ENCODE measurements around the gene ETFBKMT.

ETFBKMT gene

DNA sequence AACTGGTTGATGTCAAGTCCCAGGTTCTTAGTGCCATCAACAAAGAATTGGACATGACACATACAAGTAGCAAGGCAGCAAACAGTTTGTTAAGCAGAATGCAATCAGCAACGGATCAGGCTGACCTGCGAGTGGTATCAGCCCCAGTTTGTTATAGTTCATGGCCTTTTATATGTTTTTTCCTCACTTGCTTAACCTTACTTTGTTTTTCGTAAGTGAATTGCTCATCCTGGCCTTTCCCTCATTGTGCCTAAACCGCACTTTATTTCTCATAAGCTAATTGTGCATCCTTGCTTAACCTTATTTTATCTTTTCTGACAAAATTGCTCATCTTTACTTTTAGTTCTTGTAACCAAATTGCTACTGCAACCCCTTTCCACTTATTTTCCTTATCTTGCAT is 4.1 kb downstream of the ETFBKMT start:
- TF ChIP-seq ZNF565 (CRISPR knock-in tag; conservative IDR thresholded peaks at IDR 0.05; ENCODE audit: low read depth) (no peak), ARNTL (CRISPR knock-in tag; IDR thresholded peaks at IDR 0.05; ENCODE audit: borderline replicate concordance, low read depth) (no peak), ZFP3 (CRISPR knock-in tag; IDR thresholded peaks at IDR 0.05) (no peak), RARB (CRISPR knock-in tag; IDR thresholded peaks at IDR 0.05) (no peak), OSR1 (CRISPR knock-in tag; IDR thresholded peaks at IDR 0.05) (no peak), TOX (CRISPR knock-in tag; IDR thresholded peaks at IDR 0.05; ENCODE audit: borderline replicate concordance) (no peak), ESRRG (CRISPR knock-in tag; IDR thresholded peaks at IDR 0.05) (no peak)
- TF ChIP-seq, protein P1, sequence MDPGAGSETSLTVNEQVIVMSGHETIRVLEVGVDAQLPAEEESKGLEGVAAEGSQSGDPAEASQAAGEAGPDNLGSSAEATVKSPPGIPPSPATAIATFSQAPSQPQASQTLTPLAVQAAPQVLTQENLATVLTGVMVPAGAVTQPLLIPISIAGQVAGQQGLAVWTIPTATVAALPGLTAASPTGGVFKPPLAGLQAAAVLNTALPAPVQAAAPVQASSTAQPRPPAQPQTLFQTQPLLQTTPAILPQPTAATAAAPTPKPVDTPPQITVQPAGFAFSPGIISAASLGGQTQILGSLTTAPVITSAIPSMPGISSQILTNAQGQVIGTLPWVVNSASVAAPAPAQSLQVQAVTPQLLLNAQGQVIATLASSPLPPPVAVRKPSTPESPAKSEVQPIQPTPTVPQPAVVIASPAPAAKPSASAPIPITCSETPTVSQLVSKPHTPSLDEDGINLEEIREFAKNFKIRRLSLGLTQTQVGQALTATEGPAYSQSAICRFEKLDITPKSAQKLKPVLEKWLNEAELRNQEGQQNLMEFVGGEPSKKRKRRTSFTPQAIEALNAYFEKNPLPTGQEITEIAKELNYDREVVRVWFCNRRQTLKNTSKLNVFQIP (CRISPR knock-in tag; IDR thresholded peaks at IDR 0.05; ENCODE audit: borderline replicate concordance, low read depth) = no peak
- no peak for ATAC-seq

DNA sequence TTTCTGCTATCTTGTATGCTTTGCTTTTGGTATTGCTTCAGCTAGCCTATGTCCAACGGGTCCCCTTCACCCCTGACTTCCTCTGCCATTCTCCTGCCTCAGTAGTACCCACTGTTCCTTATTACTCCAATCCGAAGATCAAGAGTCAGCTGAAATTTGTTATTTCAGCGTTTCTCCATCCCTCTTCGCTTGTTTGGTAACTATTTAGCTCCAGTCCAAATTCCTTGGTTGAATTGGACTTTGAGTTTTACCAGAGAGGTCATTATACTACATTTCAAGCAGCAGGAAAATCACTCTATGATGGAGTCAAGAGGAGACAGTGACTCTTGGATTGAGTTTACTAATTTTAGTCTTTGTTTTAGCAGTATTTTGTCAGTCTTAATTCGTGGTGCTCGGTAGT is 4.5 kb downstream of the ETFBKMT start:
- TF ChIP-seq, protein P2, sequence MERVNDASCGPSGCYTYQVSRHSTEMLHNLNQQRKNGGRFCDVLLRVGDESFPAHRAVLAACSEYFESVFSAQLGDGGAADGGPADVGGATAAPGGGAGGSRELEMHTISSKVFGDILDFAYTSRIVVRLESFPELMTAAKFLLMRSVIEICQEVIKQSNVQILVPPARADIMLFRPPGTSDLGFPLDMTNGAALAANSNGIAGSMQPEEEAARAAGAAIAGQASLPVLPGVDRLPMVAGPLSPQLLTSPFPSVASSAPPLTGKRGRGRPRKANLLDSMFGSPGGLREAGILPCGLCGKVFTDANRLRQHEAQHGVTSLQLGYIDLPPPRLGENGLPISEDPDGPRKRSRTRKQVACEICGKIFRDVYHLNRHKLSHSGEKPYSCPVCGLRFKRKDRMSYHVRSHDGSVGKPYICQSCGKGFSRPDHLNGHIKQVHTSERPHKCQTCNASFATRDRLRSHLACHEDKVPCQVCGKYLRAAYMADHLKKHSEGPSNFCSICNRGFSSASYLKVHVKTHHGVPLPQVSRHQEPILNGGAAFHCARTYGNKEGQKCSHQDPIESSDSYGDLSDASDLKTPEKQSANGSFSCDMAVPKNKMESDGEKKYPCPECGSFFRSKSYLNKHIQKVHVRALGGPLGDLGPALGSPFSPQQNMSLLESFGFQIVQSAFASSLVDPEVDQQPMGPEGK (CRISPR knock-in tag; IDR thresholded peaks at IDR 0.05; ENCODE audit: borderline replicate concordance) = no peak
- TF ChIP-seq ESRRG (CRISPR knock-in tag; IDR thresholded peaks at IDR 0.05) (no peak), SNAI2 (CRISPR knock-in tag; IDR thresholded peaks at IDR 0.05) (no peak), BACH2 (CRISPR knock-in tag; IDR thresholded peaks at IDR 0.05; ENCODE audit: borderline replicate concordance) (no peak), OSR1 (CRISPR knock-in tag; IDR thresholded peaks at IDR 0.05) (no peak), ZFP30 (CRISPR knock-in tag; IDR thresholded peaks at IDR 0.05) (no peak), TCF4 (CRISPR knock-in tag; IDR thresholded peaks at IDR 0.05; ENCODE audit: borderline replicate concordance) (no peak), ZNF70 (CRISPR knock-in tag; IDR thresholded peaks at IDR 0.05) (no peak), ZNF8 (CRISPR knock-in tag; IDR thresholded peaks at IDR 0.05) (no peak), TOX (CRISPR knock-in tag; IDR thresholded peaks at IDR 0.05; ENCODE audit: borderline replicate concordance) (no peak), RARB (CRISPR knock-in tag; IDR thresholded peaks at IDR 0.05) (no peak), GLIS3 (CRISPR knock-in tag; IDR thresholded peaks at IDR 0.05) (no peak), ARNTL (CRISPR knock-in tag; IDR thresholded peaks at IDR 0.05; ENCODE audit: borderline replicate concordance, low read depth) (no peak), ISL1 (CRISPR knock-in tag; IDR thresholded peaks at IDR 0.05) (no peak)
- TF ChIP-seq, protein P3, sequence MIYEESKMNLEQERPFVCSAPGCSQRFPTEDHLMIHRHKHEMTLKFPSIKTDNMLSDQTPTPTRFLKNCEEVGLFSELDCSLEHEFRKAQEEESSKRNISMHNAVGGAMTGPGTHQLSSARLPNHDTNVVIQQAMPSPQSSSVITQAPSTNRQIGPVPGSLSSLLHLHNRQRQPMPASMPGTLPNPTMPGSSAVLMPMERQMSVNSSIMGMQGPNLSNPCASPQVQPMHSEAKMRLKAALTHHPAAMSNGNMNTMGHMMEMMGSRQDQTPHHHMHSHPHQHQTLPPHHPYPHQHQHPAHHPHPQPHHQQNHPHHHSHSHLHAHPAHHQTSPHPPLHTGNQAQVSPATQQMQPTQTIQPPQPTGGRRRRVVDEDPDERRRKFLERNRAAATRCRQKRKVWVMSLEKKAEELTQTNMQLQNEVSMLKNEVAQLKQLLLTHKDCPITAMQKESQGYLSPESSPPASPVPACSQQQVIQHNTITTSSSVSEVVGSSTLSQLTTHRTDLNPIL (CRISPR knock-in tag; IDR thresholded peaks at IDR 0.05; ENCODE audit: low read depth) = no peak
- TF ChIP-seq, protein P1 (CRISPR knock-in tag; IDR thresholded peaks at IDR 0.05; ENCODE audit: borderline replicate concordance, low read depth) = no peak
- TF ChIP-seq, protein P4, sequence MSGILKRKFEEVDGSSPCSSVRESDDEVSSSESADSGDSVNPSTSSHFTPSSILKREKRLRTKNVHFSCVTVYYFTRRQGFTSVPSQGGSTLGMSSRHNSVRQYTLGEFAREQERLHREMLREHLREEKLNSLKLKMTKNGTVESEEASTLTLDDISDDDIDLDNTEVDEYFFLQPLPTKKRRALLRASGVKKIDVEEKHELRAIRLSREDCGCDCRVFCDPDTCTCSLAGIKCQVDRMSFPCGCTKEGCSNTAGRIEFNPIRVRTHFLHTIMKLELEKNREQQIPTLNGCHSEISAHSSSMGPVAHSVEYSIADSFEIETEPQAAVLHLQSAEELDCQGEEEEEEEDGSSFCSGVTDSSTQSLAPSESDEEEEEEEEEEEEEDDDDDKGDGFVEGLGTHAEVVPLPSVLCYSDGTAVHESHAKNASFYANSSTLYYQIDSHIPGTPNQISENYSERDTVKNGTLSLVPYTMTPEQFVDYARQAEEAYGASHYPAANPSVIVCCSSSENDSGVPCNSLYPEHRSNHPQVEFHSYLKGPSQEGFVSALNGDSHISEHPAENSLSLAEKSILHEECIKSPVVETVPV (CRISPR knock-in tag; IDR thresholded peaks at IDR 0.05) = no peak
- TF ChIP-seq, protein P5, sequence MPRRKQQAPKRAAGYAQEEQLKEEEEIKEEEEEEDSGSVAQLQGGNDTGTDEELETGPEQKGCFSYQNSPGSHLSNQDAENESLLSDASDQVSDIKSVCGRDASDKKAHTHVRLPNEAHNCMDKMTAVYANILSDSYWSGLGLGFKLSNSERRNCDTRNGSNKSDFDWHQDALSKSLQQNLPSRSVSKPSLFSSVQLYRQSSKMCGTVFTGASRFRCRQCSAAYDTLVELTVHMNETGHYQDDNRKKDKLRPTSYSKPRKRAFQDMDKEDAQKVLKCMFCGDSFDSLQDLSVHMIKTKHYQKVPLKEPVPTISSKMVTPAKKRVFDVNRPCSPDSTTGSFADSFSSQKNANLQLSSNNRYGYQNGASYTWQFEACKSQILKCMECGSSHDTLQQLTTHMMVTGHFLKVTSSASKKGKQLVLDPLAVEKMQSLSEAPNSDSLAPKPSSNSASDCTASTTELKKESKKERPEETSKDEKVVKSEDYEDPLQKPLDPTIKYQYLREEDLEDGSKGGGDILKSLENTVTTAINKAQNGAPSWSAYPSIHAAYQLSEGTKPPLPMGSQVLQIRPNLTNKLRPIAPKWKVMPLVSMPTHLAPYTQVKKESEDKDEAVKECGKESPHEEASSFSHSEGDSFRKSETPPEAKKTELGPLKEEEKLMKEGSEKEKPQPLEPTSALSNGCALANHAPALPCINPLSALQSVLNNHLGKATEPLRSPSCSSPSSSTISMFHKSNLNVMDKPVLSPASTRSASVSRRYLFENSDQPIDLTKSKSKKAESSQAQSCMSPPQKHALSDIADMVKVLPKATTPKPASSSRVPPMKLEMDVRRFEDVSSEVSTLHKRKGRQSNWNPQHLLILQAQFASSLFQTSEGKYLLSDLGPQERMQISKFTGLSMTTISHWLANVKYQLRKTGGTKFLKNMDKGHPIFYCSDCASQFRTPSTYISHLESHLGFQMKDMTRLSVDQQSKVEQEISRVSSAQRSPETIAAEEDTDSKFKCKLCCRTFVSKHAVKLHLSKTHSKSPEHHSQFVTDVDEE (CRISPR knock-in tag; IDR thresholded peaks at IDR 0.05) = no peak
- no peak for ATAC-seq
